Fibroblast of lung (primary cell): ENCODE results near the gene ZNF618.

ENCODE experiments used
- CTCF ChIP-seq, 2 donors: IDR thresholded peaks in 1 of 2; conservative IDR thresholded peaks in 1 of 2; 1 replicate in 1 of 2; 2 replicates in 1 of 2; pipeline ENCODE4 v1.5.1; 2011 to 2012; ENCODE audit warnings: low read length in 2 of 2, control low read depth in 1 of 2, inconsistent platforms in 1 of 2, low read depth in 1 of 2, mild to moderate bottlenecking in 1 of 2
- EZH2 ChIP-seq: IDR thresholded peaks from 2 replicates; pipeline ENCODE4 v1.5.1; 2012; ENCODE audit warnings: low read length, control low read depth, mild to moderate bottlenecking; ENCODE audit errors: missing control alignments

GRCh38 chr9:113985968-113986585 lies 110.0 kb downstream of the ZNF618 start:
- TF ChIP-seq CTCF (conservative IDR thresholded peaks at IDR 0.05 in 1 of 2, IDR thresholded peaks at IDR 0.05 in 1 of 2; ENCODE audit: low read depth in 1 of 2, low read length in 2 of 2) = no peak
- no peak for TF ChIP-seq EZH2
